Fibroblast of lung (primary cell): Measurements from ENCODE around the gene CCR3.

Source experiments
- EZH2 ChIP-seq: IDR thresholded peaks from 2 replicates; pipeline ENCODE4 v1.5.1; 2012; ENCODE audit warnings: low read length, control low read depth, mild to moderate bottlenecking; ENCODE audit errors: missing control alignments
- TF ChIP-seq, protein P1 (sequence below), 2 donors: IDR thresholded peaks in 1 of 2; conservative IDR thresholded peaks in 1 of 2; 1 replicate in 1 of 2; 2 replicates in 1 of 2; pipeline ENCODE4 v1.5.1; 2011 to 2012; ENCODE audit warnings: low read length in 2 of 2, control low read depth in 1 of 2, inconsistent platforms in 1 of 2, low read depth in 1 of 2, mild to moderate bottlenecking in 1 of 2

GRCh38 chr3:46286947-46287565 is 44.8 kb downstream of the CCR3 start:
- TF ChIP-seq EZH2: no peak
- TF ChIP-seq, protein P1, sequence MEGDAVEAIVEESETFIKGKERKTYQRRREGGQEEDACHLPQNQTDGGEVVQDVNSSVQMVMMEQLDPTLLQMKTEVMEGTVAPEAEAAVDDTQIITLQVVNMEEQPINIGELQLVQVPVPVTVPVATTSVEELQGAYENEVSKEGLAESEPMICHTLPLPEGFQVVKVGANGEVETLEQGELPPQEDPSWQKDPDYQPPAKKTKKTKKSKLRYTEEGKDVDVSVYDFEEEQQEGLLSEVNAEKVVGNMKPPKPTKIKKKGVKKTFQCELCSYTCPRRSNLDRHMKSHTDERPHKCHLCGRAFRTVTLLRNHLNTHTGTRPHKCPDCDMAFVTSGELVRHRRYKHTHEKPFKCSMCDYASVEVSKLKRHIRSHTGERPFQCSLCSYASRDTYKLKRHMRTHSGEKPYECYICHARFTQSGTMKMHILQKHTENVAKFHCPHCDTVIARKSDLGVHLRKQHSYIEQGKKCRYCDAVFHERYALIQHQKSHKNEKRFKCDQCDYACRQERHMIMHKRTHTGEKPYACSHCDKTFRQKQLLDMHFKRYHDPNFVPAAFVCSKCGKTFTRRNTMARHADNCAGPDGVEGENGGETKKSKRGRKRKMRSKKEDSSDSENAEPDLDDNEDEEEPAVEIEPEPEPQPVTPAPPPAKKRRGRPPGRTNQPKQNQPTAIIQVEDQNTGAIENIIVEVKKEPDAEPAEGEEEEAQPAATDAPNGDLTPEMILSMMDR (conservative IDR thresholded peaks at IDR 0.05 in 1 of 2, IDR thresholded peaks at IDR 0.05 in 1 of 2; ENCODE audit: low read depth in 1 of 2, low read length in 2 of 2): no peak
